Activated CD4-positive, alpha-beta T cell treated with anti-CD3 and anti-CD28 coated beads, Interleukin-2, amount 50 U/mL, for 24 hours (primary cell): ENCODE measurements around the gene NFIC.
"Not testable (repeated sequence)": the region's sequence is repeated elsewhere in the genome, so short reads cannot be mapped to it uniquely, and the experiment has no call there.

Source experiments
- DNase-seq, 2 donors: peaks; one replicate each; pipeline ENCODE4 v3.0.0-alpha.2; 2020; ENCODE audit warnings: low read depth in 1 of 2, low spot score in 1 of 2

NFIC gene

DNA sequence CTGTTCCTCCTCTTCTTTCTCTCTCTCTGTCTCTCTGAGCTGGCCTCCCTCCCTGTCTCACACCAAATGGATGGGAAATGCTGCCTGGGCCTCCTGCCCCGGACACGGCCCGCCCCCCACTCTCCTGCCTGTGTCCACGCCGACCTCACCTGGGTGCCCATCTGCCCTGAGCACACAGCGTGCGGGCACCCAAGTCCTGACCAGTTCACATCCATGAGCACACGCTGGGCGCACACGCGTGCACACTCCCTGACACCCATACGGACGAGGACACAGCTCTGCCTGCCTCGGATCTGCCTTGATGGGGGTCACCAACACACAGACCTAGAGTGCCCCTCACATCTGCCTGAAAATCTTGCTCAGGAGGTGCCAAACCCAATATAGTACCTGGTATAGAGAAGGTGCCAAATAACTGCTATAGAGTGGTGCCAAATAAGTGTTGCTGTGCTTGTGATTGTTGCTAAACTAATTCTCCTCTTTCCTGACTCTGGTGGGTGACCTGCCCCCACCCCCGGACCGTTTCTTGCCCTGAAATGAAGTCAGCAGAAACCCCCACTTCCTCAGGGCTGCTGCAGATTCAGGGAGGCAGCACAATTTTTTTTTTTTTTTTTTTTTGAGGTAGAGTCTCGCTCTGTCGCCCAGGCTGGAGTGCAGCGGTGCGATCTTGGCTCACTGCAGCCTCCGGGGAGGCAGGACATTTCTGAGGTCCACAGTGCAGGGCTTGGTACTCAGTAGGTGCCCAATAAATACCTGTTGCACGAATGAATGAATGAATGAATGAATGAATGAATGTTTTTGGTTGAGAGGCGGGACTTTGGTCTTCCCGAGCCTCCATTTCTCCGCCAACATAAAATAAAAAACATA lies 4.6 kb downstream of the NFIC start:
- no peak for DNase-seq

DNA sequence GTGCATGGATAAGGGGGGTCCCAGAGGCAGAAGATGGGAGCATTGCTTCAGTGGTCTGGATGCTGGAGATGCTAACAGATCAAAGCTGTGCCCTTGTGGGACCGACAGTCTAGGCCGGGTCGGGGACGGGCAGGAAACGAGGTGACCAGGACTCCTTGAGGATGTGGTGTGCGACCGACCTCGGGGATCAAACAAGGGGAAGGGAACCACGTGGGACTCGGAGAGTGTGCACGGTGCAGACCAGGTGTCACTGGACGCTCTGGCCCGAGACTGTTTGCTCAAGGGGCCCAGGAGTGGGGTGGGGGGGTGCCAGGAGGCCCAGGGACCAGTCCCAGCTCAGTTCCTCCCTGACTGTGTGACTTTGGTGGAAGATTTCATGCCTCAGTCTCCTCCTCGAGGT lies 6.0 kb downstream of the NFIC start:
- no peak for DNase-seq

DNA sequence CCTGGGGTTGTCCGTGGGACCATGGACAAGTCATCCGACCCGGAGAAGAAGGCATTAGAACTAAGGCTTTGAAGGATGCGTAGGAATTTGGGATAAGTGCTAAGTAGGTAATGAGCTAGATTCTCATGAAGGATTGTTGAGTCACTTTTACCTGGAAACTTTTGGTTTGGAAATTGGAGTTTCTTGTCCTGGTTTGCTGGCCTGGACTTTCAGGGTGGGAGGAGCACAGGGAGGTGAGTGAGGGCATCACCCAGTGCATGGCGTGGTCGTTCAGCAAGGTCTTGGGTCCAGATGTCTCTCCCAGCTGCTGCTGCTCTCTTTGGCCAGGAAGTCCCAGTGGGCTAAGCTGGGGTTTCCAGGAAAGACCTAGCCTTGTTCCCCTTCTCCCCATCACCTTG lies 7.6 kb downstream of the NFIC start:
- no peak for DNase-seq

DNA sequence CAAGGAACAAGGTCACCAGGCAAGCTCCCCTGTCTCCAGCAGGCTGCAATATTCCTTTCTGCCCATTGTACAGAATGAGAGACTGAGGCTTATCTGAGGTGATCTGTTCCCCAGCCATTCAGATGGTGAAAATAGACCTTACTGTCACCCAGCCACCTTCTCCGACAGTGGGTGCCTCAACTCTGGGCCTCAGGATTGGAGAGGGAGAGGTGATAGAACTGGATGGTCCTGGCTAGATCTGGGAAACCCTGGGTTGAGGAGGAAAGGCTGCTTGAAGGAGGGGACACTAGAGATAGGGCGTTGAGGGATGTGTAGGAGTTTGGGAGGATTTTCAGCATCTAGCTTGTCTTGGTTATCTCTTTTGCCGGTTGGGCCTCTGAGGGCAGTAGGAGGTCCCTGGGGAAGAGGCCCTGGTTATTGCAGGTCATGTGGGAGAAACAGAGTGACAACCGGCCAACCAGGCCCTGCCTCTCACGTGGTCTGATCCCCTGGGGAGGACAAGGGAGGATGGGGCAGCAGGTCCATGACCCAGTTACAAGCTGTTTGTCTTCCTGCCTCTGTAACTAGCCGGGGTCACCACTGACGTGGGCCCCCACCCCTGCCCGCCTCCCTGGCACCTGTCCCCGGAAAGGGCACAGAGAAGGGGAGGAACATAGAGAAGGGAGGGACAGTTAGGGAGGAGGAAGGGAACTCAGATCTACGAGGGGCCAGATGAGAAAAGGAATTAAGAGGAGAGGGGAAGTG lies 8.2 kb downstream of the NFIC start:
- no peak for DNase-seq

DNA sequence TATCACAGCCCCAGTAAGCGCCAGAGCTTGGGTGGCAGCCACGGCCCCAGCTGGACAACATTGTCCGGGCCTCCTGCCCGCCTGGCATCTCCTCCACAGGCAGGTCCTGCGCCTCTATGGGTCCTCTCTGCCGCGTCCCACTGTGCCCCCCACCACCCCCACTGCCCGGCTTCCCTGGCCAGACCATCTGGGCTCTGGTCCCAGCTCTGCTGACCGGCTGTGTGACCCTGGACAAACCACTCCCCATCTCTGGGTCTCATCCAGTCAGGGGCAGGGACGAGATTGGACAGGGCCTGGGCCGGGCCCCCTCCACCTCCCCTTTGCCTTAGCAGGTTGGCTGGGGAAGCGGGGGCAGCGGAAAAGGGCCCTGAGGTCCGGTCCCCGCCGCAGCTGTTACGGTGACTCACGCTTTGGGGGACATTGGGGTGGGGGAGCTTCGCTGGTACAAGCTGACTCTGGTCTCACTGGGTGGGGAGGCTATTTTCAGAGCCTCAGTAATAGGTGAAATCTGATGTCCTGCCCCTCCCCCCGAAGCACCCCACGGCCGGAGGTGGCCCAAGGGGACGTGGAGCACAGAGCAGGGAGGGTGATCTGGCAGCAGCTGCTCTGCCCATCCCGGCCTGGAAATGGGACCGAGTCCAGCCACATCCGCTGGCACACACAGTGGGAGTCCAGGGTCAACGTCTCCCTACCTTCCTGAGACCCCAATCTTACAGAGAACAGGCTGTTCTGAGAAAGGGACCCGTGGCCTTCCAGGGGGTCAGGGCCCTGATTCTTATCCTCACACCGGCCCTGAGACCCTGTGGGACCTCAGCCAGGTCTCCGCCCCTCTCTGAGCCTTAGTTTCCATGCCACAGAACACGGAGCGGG lies 9.1 kb downstream of the NFIC start:
- DNase-seq, result no peak

DNA sequence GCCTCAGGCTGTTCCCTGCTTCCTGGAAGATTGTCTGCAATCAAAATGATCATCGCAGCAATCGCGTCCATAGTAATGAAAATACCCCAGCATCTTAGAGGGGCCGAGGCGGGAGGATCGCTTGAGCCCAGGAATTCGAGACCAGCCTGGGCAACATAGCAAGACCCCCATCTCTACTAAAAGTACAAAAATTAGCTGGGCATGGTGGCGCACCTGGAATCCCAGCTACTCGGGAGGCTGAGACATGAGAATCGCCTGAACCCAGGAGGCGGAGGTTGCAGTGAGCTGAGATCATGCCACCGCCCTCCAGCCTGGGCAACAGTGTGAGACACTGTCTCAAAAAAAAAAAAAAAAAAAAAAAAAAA lies 9.7 kb downstream of the NFIC start:
- DNase-seq, result not testable (repeated sequence)

DNA sequence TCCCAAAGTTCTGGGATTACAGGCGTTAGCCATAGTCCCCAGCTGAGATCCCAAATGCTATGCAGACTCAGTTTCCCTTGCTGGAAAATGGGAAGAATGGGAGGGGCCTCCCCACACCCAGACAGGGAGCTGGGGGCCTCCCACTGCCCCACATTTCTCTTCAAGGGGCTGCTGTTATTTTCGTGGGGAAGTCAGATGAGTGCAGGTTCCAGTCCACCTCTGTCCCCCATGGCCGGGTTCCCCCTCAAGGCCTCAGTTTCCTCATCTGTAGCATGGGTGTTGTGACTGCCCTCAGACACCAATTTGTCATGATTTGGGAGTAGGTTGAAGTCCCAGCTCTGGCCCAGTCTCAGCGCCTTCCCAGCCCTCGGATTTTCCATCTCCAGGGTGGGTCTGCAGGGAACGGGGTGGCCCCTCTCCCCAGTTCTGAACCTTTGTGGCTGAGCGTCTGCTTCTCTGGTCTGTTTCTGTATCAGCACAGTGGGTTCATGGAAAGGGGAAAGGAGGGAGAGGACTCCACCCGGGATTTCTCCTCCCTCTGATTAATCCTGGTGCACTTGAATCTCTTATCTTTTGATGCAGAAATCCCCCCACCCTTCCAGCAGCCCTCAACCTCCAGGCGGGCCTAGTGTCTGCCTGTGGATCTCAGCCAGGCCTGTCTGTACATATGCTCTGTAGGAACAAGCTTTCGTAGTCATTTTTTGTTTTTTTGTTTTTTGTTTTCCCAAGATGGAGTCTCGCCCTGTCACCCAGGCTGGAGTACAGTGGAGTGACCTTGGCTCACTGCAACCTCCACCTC lies 12.2 kb downstream of the NFIC start:
- DNase-seq, result no peak

DNA sequence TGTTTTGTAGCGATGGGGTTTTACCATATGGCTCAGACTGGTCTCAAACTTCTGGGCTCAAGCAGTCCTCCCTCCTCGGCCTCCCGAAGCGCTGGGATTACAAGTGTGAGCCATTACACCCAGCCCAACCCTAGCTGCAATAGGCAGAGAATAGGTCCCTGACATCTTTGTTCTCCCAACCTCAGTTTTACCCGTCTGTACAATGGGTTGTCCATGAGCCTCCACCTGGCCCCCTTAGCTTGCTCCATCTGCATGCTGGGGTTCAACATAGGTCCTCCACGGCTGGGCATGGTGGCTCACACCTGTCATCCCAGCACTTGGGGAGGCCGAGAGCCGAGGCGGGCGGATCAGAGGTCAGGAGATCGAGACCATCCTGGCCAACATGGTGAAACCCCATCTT lies 14.4 kb downstream of the NFIC start:
- no peak for DNase-seq

DNA sequence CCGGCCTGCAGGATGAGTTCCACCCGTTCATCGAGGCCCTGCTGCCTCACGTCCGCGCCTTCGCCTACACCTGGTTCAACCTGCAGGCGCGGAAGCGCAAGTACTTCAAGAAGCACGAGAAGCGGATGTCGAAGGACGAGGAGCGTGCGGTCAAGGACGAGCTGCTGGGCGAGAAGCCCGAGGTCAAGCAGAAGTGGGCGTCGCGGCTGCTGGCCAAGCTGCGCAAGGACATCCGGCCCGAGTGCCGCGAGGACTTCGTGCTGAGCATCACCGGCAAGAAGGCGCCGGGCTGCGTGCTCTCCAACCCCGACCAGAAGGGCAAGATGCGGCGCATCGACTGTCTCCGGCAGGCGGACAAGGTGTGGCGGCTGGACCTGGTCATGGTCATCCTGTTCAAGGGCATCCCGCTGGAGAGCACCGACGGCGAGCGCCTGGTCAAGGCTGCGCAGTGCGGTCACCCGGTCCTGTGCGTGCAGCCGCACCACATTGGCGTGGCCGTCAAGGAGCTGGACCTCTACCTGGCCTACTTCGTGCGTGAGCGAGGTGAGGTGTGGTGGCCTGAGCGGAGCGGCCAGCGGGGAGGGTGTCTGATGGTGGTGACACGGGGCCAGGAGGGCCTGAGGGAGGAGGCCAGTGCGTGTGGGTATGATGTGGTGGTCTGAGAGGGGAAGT lies 15.5 kb downstream of the NFIC start:
- no peak for DNase-seq

DNA sequence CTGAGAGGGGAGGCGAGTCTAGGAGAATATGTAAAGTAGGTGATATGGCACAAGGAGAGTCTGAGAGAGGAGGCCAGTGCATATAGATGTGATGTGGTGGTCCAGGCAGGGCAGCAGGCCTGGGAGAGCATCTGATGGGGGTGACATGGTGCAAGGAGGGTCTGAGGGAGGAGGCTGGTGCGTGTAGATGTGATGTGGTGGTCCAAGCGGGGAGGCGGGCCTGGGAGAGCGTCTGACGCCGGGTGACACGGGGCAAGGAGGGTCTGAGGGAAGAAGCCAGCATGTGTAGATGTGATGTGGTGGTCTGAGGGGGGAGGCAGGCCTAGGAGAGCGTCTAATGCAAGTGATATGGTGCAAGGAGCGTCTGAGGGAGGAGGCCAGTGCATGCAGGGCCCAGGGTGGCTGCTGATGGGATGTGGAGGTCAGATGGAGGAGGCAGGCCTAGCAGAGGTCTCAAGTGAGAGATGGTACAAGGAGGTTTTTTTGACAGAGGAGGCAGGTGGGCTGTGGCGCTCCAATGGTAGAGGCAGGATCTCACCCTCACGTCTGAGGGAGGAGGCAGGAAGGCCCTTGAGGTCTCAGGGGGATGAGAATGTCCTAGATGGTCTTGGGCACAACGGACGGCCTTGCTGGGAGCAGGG lies 16.2 kb downstream of the NFIC start:
- no peak for DNase-seq

DNA sequence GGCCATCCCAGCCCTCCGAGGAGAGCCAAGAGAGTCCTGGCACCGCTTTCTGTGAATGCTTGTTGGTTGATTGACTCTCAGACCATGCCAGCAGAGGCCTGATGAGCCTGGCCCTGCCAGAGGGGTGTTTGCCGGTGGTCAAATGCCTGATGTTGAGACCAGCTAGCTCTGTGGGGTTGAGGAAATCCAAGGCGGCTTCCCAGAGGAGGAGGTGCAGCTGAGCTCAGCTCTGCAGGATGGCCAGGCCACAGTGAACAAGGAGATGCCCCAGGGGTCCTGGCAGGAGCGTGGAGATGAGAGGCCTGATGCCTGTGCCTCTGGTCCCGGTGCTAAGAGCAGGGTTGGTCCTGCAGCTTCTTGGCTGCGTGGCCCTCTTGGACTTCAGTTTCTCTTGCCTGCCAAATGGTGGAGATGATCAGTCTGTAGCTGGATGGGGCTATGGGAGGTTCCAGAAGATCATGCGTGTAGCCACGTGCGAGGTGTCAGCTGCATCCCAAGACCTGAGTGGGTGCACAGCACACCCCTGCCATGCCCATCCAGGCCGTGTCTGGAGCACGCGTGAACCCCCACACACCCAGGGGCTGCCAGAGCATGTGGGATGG lies 16.8 kb downstream of the NFIC start:
- no peak for DNase-seq

DNA sequence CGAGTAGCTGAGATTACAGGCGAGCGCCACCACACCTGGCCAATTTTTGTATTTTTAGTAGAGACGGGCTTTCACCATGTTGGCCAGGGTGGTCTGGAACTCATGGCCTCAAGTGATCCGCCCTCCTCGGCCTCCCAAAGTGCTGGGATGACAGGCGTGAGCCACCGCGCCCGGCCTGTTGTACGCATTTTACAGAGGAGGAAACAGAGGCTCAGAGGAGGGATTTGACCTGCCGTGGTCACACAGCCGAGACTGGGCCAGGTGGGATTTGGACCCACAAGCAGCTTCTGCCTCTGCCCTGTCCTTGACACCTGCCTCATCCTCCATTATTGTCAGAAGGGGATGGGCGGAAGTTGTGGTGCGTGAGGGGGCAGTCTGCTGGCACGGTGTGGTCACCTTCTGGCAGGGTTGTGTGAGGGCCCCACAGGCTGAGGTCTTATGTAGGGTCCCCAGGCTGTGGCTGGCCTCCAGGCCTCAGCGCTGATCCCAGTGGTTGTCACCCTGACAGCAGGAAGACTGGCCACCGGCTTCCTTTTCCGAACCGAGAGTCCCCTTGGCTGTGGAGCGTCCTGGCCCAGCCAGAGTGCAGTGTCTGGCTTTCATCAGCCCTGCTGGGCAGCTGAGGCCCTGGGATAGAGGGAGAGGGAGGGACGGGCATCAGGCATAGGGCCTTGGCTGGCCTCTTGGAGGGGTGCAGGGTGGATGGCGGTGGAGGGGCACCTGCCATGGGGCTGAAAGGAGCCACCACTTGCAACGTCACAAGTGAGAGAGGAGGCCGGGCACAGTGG lies 20.3 kb downstream of the NFIC start:
- DNase-seq, result no peak

DNA sequence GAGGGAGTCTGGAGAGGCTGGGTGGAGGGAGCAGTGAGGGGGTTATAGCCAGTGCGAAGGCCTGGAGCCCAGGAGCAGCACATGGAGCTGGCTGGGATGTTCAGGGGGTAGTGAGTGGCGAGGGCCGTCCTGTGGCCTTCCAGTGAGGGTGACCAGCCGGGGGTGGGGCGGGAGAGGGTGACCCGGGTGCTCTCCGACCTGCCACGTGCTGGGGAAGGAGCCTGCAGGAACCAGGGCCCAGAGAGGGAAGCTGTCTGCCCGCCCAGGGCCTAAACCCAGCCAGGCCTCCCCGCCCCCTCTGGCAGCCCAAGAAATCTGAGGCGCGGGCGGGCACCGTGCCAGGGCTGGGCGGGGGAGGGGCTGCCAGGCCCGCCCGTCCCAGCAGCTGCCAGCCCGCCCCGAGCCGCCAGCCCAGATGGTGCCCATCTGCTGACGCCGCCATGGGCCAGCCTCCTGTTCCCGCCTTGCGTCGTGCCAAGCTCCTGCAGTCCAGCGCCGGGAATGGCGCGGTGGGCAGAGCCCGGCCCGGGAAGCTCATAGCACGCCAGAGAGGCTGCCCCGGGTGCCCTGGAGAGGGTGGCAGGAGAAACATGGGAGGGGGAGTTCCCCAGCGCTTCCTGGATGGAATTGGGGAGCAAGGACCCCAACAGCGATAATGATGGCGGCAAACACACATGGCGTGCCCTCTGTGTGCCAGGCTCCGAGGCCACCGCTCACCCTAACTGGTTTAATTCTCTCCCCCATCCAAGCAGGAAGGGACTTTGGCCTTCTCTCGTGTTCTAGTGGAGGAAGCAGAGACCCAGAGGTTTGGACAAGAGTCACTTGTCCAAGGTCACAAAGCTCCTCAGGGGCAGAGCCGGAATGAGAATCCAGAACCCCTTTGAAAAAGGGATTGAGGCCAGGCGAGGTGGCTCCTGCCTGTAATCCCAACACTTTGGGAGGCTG lies 21.5 kb downstream of the NFIC start:
- no peak for DNase-seq

DNA sequence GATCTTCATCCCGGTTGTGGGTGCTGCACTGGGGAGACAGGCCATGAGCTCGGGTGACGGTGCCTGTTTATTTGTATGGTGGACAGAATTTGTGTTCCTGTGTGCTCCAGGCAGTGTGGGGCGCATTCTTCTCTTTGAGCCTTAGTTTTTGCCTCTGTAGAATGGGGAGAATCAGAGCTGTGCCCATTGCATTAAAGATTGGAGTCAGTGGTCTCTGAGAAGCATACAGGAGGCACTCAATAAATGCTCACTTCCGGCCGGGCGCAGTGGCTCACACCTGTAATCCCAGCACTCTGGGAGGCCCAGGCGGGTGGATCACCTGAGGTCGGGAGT lies 23.0 kb downstream of the NFIC start:
- no peak for DNase-seq

DNA sequence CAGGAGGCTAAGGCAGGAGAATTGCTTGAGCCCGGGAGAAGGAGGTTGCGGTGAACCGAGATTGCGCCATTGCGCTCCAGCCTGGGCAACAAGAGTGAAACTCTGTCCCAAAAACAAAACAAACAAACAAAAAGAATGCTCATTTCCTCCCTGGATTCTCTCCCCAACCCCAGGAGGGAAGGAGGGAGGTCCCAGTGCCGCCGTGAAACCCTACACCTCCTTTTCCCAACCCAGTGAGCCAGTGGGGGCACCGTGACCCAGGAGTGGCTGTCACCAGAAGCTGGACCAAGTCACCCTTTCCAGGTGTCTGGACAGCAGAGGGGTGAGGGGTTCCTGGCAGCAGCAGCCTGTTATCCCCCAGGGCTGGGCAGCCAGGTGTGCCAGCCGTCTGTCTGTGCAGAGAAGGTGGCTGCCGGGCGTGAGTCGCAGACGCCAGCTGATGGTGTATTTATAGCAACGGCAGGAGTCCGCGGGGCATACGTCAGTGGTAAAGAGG lies 23.5 kb downstream of the NFIC start:
- no peak for DNase-seq

DNA sequence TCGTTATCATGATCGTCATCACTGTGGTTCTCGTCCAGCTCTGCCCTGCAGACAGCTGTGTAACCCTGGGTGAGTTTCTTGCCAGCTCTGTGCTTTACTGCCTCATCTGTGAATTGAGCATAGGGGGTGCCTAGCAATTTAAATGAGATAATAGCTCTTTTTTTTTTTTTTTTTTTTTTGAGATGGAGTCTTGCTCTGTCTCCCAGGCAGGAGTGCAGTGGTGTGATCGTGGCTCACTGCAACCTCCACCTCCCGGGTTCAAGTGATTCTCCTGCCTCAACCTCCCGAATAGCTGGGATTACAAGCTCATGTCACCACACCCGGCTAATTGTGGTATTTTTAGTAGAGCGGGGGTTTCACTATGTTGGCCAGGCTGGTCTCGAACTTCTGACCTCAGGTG lies 25.5 kb downstream of the NFIC start:
- DNase-seq, result not testable (repeated sequence)

DNA sequence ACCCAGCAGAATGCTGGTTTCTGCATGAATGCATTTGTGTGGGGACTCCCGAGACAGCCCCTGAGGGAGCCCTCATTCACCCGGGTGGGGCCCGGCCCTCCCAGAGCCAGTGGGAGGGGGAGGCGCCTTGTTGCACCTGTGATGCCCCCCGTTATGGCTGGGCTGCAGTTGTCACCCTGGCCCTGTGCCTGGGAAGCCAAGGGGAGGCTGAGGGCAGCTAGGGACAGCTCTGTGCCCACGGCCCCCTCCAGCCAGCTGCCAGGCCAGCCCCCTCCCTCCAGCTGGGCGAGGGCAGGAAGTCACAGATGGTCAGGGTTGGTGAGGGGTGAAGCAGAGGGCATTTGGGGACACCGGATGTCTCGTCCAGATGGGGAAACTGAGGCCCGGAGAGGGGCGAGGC lies 26.1 kb downstream of the NFIC start:
- DNase-seq, result no peak

DNA sequence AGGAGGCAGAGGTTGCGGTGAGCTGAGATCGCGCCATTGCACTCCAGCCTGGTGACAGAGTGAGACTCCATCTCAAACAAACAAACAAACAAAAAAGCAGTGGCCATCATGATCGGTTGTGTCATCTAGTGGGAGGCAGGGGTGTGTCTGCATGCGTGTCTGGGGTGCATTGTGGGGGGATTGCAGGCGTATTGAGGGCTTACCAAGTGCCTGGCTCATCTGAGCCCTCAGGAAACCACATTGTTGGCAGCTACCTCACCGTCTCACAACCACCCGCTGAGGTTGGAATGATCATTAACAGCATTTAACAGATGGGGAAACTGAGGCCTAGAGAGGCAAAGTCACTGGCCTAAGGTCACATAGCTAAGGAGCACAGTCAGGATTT lies 30.5 kb downstream of the NFIC start:
- DNase-seq, result no peak
